NCI-H187 (cell line): ENCODE results near the gene PERP.
A peak's percentile ranks its signal among the peaks of the same experiment; 100 is the strongest.
"Not testable (repeated sequence)": the region's sequence is repeated elsewhere in the genome, so short reads cannot be mapped to it uniquely, and the experiment has no call there.

Experiments
- DNase-seq, 2 experiments: peaks; one replicate each; lab custom pipeline; 2025; lab: John Stamatoyannopoulos, UW

Gene PERP

GRCh38 chr6:138105446-138105845 lies 1.8 kb downstream of the PERP start:
- peak in 1 of 2 experiments; percentile 21 for DNase-seq

GRCh38 chr6:138104618-138105213 lies 2.5 kb downstream of the PERP start:
- DNase-seq = peak in 1 of 2 experiments; percentile 56

GRCh38 chr6:138103871-138104270 lies 3.3 kb downstream of the PERP start:
- DNase-seq = peak; percentile 23 to 24

- no peak for DNase-seq
These were observed 5.1 kb downstream of the PERP start for GRCh38 chr6:138101946-138102731.

- DNase-seq = no peak
These were observed 7.4 kb downstream of the PERP start for GRCh38 chr6:138099832-138100231.

GRCh38 chr6:138098306-138098705 lies 8.9 kb downstream of the PERP start:
- DNase-seq = no peak

GRCh38 chr6:138094260-138094659 lies 13.0 kb downstream of the PERP start:
- no peak for DNase-seq

- DNase-seq = no peak
These were observed 13.6 kb downstream of the PERP start for GRCh38 chr6:138093632-138094031.

GRCh38 chr6:138092686-138093085 lies 14.5 kb downstream of the PERP start:
- no peak for DNase-seq

- no peak for DNase-seq
These were observed 17.9 kb downstream of the PERP start for GRCh38 chr6:138089325-138089724.

GRCh38 chr6:138088326-138088762 lies 18.9 kb downstream of the PERP start:
- no peak for DNase-seq

GRCh38 chr6:138087593-138088325 lies 19.5 kb downstream of the PERP start:
- DNase-seq = no peak

GRCh38 chr6:138086573-138087196 lies 20.5 kb downstream of the PERP start:
- peak; percentile 36 to 45 for DNase-seq

GRCh38 chr6:138085839-138086222 lies 21.4 kb downstream of the PERP start:
- DNase-seq = no peak

GRCh38 chr6:138084904-138085838 lies 22.0 kb downstream of the PERP start:
- DNase-seq = no peak

- DNase-seq = no peak
These were observed 25.0 kb downstream of the PERP start for GRCh38 chr6:138082232-138082631.

- not testable (repeated sequence) for DNase-seq
These were observed 27.7 kb downstream of the PERP start for GRCh38 chr6:138079556-138079955.

GRCh38 chr6:138078491-138078890 lies 28.7 kb downstream of the PERP start:
- DNase-seq = no peak

GRCh38 chr6:138073264-138073663 lies 34.0 kb downstream of the PERP start:
- no peak for DNase-seq

- no peak for DNase-seq
These were observed 43.5 kb downstream of the PERP start for GRCh38 chr6:138063726-138064125.

GRCh38 chr6:138054982-138055381 lies 52.2 kb downstream of the PERP start:
- no peak for DNase-seq
